Activated B cell treated with CpG ODN at 0.5 μM for 24 hours (primary cell): ENCODE data around the gene CPLX4. TPM values are rescaled to one million over a fixed set of nuclear protein-coding genes. Genes with fewer than 3 reads are reported as not detected.

Experiments
- ATAC-seq: fragments of 200-7000 bp; cut with Tn5 transposase; one replicate; pipeline ENCODE4 v1.10.0; 2021; ENCODE audit warnings: low read depth, mild to moderate bottlenecking, moderate library complexity
- CTCF ChIA-PET: fragments of 350-600 bp; sonication (Branson Sonifier 250); formaldehyde crosslinking; loops from one replicate; lab custom pipeline; 2021; ENCODE audit warnings: antibody characterized with exemption; lab: Charles Lee
- POLR2A ChIA-PET: fragments of 350-600 bp; sonication (Branson Sonifier 250); formaldehyde crosslinking; loops from one replicate; lab custom pipeline; 2021; ENCODE audit warnings: antibody characterized with exemption; lab: Charles Lee
- DNase-seq: peaks from one replicate; pipeline ENCODE4 v3.0.0; 2022
- H3K27ac Mint-ChIP-seq: one replicate; pipeline ENCODE4 v1.8.0; 2020; ENCODE audit warnings: mixed read lengths
- H3K27me3 Mint-ChIP-seq: one replicate; pipeline ENCODE4 v1.8.0; 2021; ENCODE audit warnings: mixed read lengths
- H3K36me3 Mint-ChIP-seq: one replicate; pipeline ENCODE4 v1.8.0; 2021; ENCODE audit warnings: low read depth, mixed read lengths
- H3K4me1 Mint-ChIP-seq: one replicate; pipeline ENCODE4 v1.8.0; 2021; ENCODE audit warnings: mixed read lengths
- H3K4me3 Mint-ChIP-seq: one replicate; pipeline ENCODE4 v1.8.0; 2020; ENCODE audit warnings: mild to moderate bottlenecking, mixed read lengths
- H3K9me3 Mint-ChIP-seq: one replicate; pipeline ENCODE4 v1.8.0; 2020; ENCODE audit warnings: mixed read lengths
- intact Hi-C: fragments of 100-400 bp; cut with micrococcal nuclease; formaldehyde crosslinking; loops from one replicate; pipeline ENCODE4 v1.15.1; 2024
- total RNA-seq: library from RNA; stranded (reverse); gene quantifications from 2 replicates; pipeline ENCODE4 v1.2.3, GENCODE V29; 2022
- TF ChIP-seq, protein P1 (sequence below): fragments of 200-600 bp; IDR thresholded peaks from one replicate; pipeline ENCODE4 v1.8.0; 2022; ENCODE audit warnings: antibody characterized with exemption, mild to moderate bottlenecking

CPLX4 gene
- total RNA-seq, 1 donor from 2014 or later: not detected

DNA sequence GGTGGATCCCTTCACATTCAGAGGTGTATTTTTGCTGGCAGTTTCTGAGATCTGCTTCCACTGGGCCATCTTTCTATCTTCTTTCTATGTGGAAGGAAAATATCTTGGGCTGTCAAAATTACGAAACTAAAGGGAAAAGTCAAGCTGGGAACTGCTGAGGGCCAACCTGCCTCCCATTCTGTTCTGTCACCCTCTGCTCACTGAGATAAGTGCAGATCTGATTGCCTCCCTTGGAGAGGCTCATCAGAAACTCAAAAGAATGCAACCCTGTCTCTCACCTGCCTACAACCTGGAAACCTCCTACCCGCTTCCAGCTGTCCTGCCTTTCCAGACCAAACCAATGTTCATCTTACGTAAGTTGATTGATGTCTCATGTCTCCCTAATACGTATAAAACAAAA lies 71.7 kb downstream of the CPLX4 start:
- Mint-ChIP-seq H3K9me3 (no peaks in the 10 kb centered on the region), H3K4me1 (no peaks in the 10 kb centered on the region), H3K27ac (no peak overlapping the region), H3K36me3 (no peaks in the 10 kb centered on the region), H3K27me3 (peaks cover 28% of the 10 kb centered on the region), H3K4me3 (no peak overlapping the region)
- TF ChIP-seq, protein P1, sequence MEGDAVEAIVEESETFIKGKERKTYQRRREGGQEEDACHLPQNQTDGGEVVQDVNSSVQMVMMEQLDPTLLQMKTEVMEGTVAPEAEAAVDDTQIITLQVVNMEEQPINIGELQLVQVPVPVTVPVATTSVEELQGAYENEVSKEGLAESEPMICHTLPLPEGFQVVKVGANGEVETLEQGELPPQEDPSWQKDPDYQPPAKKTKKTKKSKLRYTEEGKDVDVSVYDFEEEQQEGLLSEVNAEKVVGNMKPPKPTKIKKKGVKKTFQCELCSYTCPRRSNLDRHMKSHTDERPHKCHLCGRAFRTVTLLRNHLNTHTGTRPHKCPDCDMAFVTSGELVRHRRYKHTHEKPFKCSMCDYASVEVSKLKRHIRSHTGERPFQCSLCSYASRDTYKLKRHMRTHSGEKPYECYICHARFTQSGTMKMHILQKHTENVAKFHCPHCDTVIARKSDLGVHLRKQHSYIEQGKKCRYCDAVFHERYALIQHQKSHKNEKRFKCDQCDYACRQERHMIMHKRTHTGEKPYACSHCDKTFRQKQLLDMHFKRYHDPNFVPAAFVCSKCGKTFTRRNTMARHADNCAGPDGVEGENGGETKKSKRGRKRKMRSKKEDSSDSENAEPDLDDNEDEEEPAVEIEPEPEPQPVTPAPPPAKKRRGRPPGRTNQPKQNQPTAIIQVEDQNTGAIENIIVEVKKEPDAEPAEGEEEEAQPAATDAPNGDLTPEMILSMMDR: no peak
- POLR2A ChIA-PET: no interaction called here
- DNase-seq (no peak), ATAC-seq (no peak)
- intact Hi-C loops: loop anchor here (10.0 kb wide), 1 partner anchor 1168 kb away; no protein-coding TSS in a partner anchor
- CTCF ChIA-PET: no interaction called here

Other genes starting within 250 kb of the CPLX4 start
- 112 and 126 TPM in 2 replicates for gene SEC11C, start 178.8 kb downstream of the CPLX4 start, total RNA-seq
- gene GRP, start 98.5 kb downstream of the CPLX4 start, total RNA-seq: not detected in 2 replicates
- not detected in 2 replicates for gene RAX, start 45.2 kb downstream of the CPLX4 start, total RNA-seq
- gene LMAN1, start 40.6 kb upstream of the CPLX4 start, total RNA-seq: 33.5 and 40.3 TPM in 2 replicates